Mesenchymal stem cell (in vitro differentiated cells and primary cell): ENCODE results near the gene PRRX2.
"Not testable (repeated sequence)": the region's sequence is repeated elsewhere in the genome, so short reads cannot be mapped to it uniquely, and the experiment has no call there.

Experiments used
- DNase-seq: peaks from one replicate; pipeline ENCODE4 v3.0.0-alpha.2; 2013
- H2AFZ ChIP-seq: one replicate; pipeline ENCODE4 v1.6.1; 2013; ENCODE audit warnings: low read depth, mild to moderate bottlenecking, control low read depth, inconsistent platforms, low read length, moderate library complexity
- H2AK5ac ChIP-seq: 2 replicates; pipeline ENCODE4 v1.6.1; 2013; ENCODE audit warnings: low read length, moderate library complexity, mild to moderate bottlenecking, inconsistent platforms; ENCODE audit not compliant: severe bottlenecking
- H2BK120ac ChIP-seq: one replicate; pipeline ENCODE4 v1.6.1; 2013; ENCODE audit warnings: low read depth, mild to moderate bottlenecking, inconsistent platforms, low read length, moderate library complexity
- H2BK12ac ChIP-seq, 2 experiments: one replicate each; pipeline ENCODE4 v1.6.1; 2013; ENCODE audit warnings: inconsistent platforms in 2 of 2, low read length in 2 of 2, mild to moderate bottlenecking in 2 of 2, moderate library complexity in 2 of 2, control low read depth in 1 of 2
- H2BK15ac ChIP-seq: one replicate; pipeline ENCODE4 v1.6.1; 2013; ENCODE audit warnings: mild to moderate bottlenecking, low read depth, inconsistent platforms; ENCODE audit not compliant: poor library complexity, severe bottlenecking
- H2BK5ac ChIP-seq: 2 replicates; pipeline ENCODE4 v1.6.1; 2013; ENCODE audit warnings: low read depth, mild to moderate bottlenecking, low read length, control low read depth, inconsistent platforms; ENCODE audit not compliant: poor library complexity, severe bottlenecking
- H3K14ac ChIP-seq, 2 experiments: one replicate each; pipeline ENCODE4 v1.6.1; 2013; ENCODE audit warnings: inconsistent platforms in 2 of 2, low read length in 2 of 2, control low read depth in 1 of 2, mild to moderate bottlenecking in 1 of 2, moderate library complexity in 1 of 2
- H3K18ac ChIP-seq, 2 experiments: one replicate each; pipeline ENCODE4 v1.6.1; 2013; ENCODE audit warnings: inconsistent platforms in 2 of 2, low read length in 2 of 2, control low read depth in 1 of 2, low read depth in 1 of 2, mild to moderate bottlenecking in 1 of 2
- H3K23ac ChIP-seq, 2 experiments: one replicate each; pipeline ENCODE4 v1.6.1; 2013; ENCODE audit warnings: inconsistent platforms in 2 of 2, low read length in 2 of 2, mild to moderate bottlenecking in 2 of 2, moderate library complexity in 2 of 2, control low read depth in 1 of 2
- H3K27ac ChIP-seq: 2 replicates; pipeline ENCODE4 v1.5.1; 2013; ENCODE audit warnings: mild to moderate bottlenecking, moderate library complexity, low read length, control low read depth, inconsistent platforms; ENCODE audit not compliant: poor library complexity, severe bottlenecking
- H3K27me3 ChIP-seq, 2 experiments: 2 replicates each; pipeline versions ENCODE4 v1.6.1 to v1.7.0; 2013; ENCODE audit warnings: low read length in 2 of 2, mild to moderate bottlenecking in 2 of 2, moderate library complexity in 2 of 2, control low read depth in 1 of 2, inconsistent platforms in 1 of 2; ENCODE audit not compliant: control insufficient read depth in 1 of 2, insufficient read depth in 1 of 2
- H3K36me3 ChIP-seq, 2 experiments: 2 replicates each; pipeline versions ENCODE4 v1.6.1 to v1.7.0; 2013; ENCODE audit warnings: low read length in 2 of 2, control low read depth in 1 of 2, inconsistent platforms in 1 of 2, low read depth in 1 of 2, mild to moderate bottlenecking in 1 of 2; ENCODE audit not compliant: insufficient read depth in 2 of 2, control insufficient read depth in 1 of 2
- H3K4ac ChIP-seq, 2 experiments: one replicate each; pipeline ENCODE4 v1.6.1; 2013; ENCODE audit warnings: inconsistent platforms in 2 of 2, low read length in 2 of 2, mild to moderate bottlenecking in 2 of 2, moderate library complexity in 2 of 2, control low read depth in 1 of 2, low read depth in 1 of 2
- H3K4me1 ChIP-seq: 2 replicates; pipeline ENCODE4 v1.6.1; 2013; ENCODE audit warnings: low read depth, low read length, control low read depth; ENCODE audit not compliant: control insufficient read depth, insufficient read depth
- H3K4me2 ChIP-seq: 2 replicates; pipeline ENCODE4 v1.6.1; 2013; ENCODE audit warnings: low read length, mild to moderate bottlenecking, inconsistent platforms; ENCODE audit not compliant: poor library complexity, severe bottlenecking
- H3K4me3 ChIP-seq, 2 experiments: 2 replicates each; pipeline versions ENCODE4 v1.5.1 to v1.7.0; 2013; ENCODE audit warnings: low read length in 2 of 2, mild to moderate bottlenecking in 2 of 2, control low read depth in 1 of 2, low read depth in 1 of 2; ENCODE audit not compliant: insufficient read depth in 1 of 2
- H3K79me1 ChIP-seq: replicated peaks from 2 replicates; pipeline ENCODE4 v1.6.1; 2013; ENCODE audit warnings: mild to moderate bottlenecking, control low read depth, low read length, inconsistent platforms; ENCODE audit not compliant: poor library complexity, severe bottlenecking
- H3K9ac ChIP-seq: 2 replicates; pipeline ENCODE4 v1.7.0; 2013; ENCODE audit warnings: mild to moderate bottlenecking, low read length, moderate library complexity
- H3K9me3 ChIP-seq: 2 replicates; pipeline ENCODE4 v1.7.0; 2013; ENCODE audit warnings: mild to moderate bottlenecking, low read length; ENCODE audit not compliant: control insufficient read depth
- H4K8ac ChIP-seq: one replicate; pipeline ENCODE4 v1.6.1; 2013; ENCODE audit warnings: inconsistent platforms, mild to moderate bottlenecking, low read length, moderate library complexity
- H4K91ac ChIP-seq: one replicate; pipeline ENCODE4 v1.6.1; 2013; ENCODE audit warnings: mild to moderate bottlenecking, low read length, inconsistent platforms
- WGBS: methylation state at CpG from one replicate; pipeline ENCODE4 v1.1.7; 2013; ENCODE audit warnings: mixed read lengths; 5-methylcytosine and 5-hydroxymethylcytosine counted together

The PRRX2 gene

DNA sequence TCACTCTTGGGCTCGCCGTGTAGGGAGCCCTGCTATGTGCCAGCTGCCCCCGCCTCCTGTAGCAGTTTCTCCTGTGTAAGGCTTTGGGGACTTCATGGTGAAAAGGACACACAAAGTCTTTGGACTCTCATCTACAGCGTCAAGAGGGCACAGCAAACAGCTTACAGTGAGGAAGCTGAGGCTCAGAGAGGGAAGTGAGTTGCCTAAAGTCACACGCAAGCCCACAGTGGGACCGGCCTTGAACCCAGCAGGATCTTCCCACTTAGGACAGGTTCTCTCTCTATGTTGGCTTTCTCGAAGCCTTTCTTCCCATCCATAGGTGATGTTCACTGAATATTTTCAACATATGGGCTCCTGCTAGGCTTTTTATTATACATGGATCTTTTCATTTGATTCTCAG lies 9.8 kb upstream of the PRRX2 start:
- peak overlapping the region; percentile 61 for H4K91ac ChIP-seq
- H3K79me1 ChIP-seq: no peaks in the 10 kb centered on the region
- H3K4me1 ChIP-seq: peaks cover 26% of the 10 kb centered on the region
- no peak overlapping the region for H3K27ac ChIP-seq
- H3K4ac ChIP-seq: no peak overlapping the region
- peaks cover 0 to 36% of the 10 kb centered on the region in 2 experiments for H3K27me3 ChIP-seq
- 93% methylated on average over 6 of the region's 7 CpGs for WGBS
- H2BK12ac ChIP-seq: peak overlapping the region in 1 of 2 experiments; percentile 75
- no peak overlapping the region for H2BK120ac ChIP-seq
- H2AK5ac ChIP-seq: peak overlapping the region; percentile 10
- H2AFZ ChIP-seq: no peak overlapping the region
- H3K4me3 ChIP-seq: no peak overlapping the region
- no peak overlapping the region for H3K14ac ChIP-seq
- H3K9me3 ChIP-seq: no peaks in the 10 kb centered on the region
- no peak overlapping the region for H3K9ac ChIP-seq
- no peak overlapping the region for H3K23ac ChIP-seq
- DNase-seq: no peak
- H2BK15ac ChIP-seq: no peak overlapping the region
- H3K18ac ChIP-seq: no peak overlapping the region
- H3K4me2 ChIP-seq: no peak overlapping the region
- no peaks in the 10 kb centered on the region for H3K36me3 ChIP-seq
- no peak overlapping the region for H2BK5ac ChIP-seq
- no peak overlapping the region for H4K8ac ChIP-seq

DNA sequence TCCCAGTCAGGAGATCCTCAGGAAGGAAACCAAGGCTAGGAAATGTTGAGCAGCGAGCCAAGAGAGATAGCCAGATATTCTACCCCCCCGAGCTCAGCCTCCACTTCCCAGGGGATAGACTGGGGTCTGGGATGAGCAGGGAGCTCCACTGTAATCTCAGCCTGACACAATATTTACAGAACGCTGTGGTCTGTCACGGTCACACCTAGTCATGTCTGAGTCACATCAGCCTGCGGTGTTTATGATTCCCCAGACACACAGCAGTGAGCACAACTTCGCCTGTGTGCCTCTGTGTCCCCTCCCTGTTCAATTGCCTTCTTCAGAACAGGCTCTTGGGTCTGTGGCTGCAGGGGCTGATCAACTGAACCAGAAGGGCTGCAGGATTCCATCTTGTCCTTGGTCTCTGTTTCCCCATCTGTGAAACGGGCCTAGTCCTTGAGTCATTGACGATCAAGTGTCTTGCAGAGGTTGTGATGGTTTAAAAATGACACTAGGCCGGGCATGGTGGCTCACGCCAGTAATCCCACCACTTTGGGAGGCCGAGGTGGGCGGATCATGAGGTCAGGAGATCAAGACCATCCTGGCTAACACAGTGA lies 8.6 kb upstream of the PRRX2 start:
- Histone ChIP-seq H3K23ac (no peak overlapping the region), H3K4me1 (peaks cover 26% of the 10 kb centered on the region), H4K91ac (no peak overlapping the region), H2BK15ac (no peak overlapping the region), H3K79me1 (no peaks in the 10 kb centered on the region), H2BK120ac (no peak overlapping the region), H3K27ac (no peak overlapping the region), H3K27me3 (peaks cover 0 to 29% of the 10 kb centered on the region in 2 experiments), H3K9ac (no peak overlapping the region), H2BK5ac (no peak overlapping the region), H3K9me3 (no peaks in the 10 kb centered on the region), H3K4me2 (no peak overlapping the region), H3K14ac (no peak overlapping the region), H4K8ac (no peak overlapping the region), H2AK5ac (no peak overlapping the region), H3K4ac (no peak overlapping the region), H3K36me3 (no peaks in the 10 kb centered on the region), H2AFZ (no peak overlapping the region), H3K18ac (no peak overlapping the region), H2BK12ac (no peak overlapping the region), H3K4me3 (no peak overlapping the region)
- WGBS: 45% methylated on average over 11 of the region's 12 CpGs
- peak; percentile 91 for DNase-seq

DNA sequence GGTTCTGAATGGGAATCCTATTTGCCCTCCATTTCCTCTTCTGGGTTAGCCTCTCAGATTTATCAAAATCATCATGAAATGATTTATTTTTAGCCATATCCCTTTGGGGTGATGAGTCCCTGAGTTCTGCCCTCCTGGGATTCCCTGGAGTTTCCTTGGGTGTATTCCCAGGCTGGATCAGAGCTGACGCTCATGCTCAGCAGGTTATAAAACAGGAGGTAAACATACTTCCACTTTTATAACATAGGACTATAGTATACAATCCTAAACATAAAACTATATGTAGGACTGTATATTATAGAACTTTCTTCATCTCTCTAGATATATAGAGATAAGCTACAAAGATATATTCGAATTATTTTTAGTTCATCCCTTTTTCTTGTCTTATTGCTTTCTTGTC lies 4.4 kb upstream of the PRRX2 start:
- Histone ChIP-seq H4K8ac (no peak overlapping the region), H3K4ac (no peak overlapping the region), H3K4me2 (no peak overlapping the region), H3K4me3 (no peak overlapping the region), H2BK15ac (no peak overlapping the region), H2BK12ac (no peak overlapping the region), H3K27me3 (peaks cover 6 to 25% of the 10 kb centered on the region in 2 experiments), H3K23ac (no peak overlapping the region), H2BK5ac (no peak overlapping the region), H3K9me3 (no peaks in the 10 kb centered on the region), H3K14ac (no peak overlapping the region), H3K4me1 (peaks cover 18% of the 10 kb centered on the region), H2BK120ac (no peak overlapping the region), H4K91ac (no peak overlapping the region), H3K18ac (no peak overlapping the region), H2AFZ (no peak overlapping the region), H3K9ac (no peak overlapping the region), H3K79me1 (no peaks in the 10 kb centered on the region), H3K36me3 (no peaks in the 10 kb centered on the region), H3K27ac (no peak overlapping the region), H2AK5ac (no peak overlapping the region)
- WGBS: 90% methylated on average over 1 of the region's 2 CpGs
- no peak for DNase-seq

DNA sequence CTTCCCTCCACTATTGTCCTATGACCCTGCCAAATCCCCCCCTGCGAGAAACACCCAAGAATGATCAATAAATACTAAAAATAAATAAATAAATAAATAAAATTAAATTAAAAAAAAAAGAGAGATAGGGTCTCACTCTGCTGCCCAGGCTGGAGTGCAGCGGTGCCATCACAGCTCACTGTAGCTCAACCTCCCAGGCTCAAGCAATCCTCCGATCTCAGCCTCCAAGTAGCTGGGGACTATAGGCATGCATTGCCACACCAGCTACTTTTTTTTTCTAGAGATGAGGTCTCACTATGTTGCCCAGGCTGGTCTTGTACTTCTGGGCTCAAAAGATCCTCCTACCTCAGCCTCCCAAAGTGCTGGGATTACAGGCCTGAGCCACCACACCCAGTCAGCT lies 3.2 kb upstream of the PRRX2 start:
- 69% methylated on average over 2 of the region's 3 CpGs for WGBS
- not testable (repeated sequence) for H3K18ac ChIP-seq, H3K4ac ChIP-seq, H3K27ac ChIP-seq, H3K4me3 ChIP-seq, H3K14ac ChIP-seq, H4K8ac ChIP-seq, H3K36me3 ChIP-seq, DNase-seq, H3K9me3 ChIP-seq, H3K9ac ChIP-seq, H3K79me1 ChIP-seq, H3K23ac ChIP-seq, H2BK5ac ChIP-seq, H2BK12ac ChIP-seq, H2AFZ ChIP-seq, H2BK15ac ChIP-seq, H4K91ac ChIP-seq, H3K4me2 ChIP-seq, H2BK120ac ChIP-seq, H2AK5ac ChIP-seq
- peaks cover 6 to 35% of the 10 kb centered on the region in 2 experiments for H3K27me3 ChIP-seq
- peaks cover 15% of the 10 kb centered on the region for H3K4me1 ChIP-seq
